Osteoblast (primary cell): ENCODE results near the gene FGFBP1. TPM values are rescaled to one million over a fixed set of nuclear protein-coding genes. Genes with fewer than 3 reads are reported as not detected.

ENCODE experiments used
- DNase-seq: peaks from one replicate; pipeline ENCODE4 v3.0.0; 2011; ENCODE audit warnings: low spot score, mixed read lengths; ENCODE audit not compliant: insufficient read length; ENCODE audit errors: missing footprints
- H2AFZ ChIP-seq: 2 replicates; pipeline ENCODE4 v1.6.0; 2011; ENCODE audit warnings: mild to moderate bottlenecking, low read length
- H3K27ac ChIP-seq: 2 replicates; pipeline ENCODE4 v1.5.1; 2011; ENCODE audit warnings: mild to moderate bottlenecking, low read depth, low read length, moderate library complexity
- H3K27me3 ChIP-seq: 2 replicates; pipeline ENCODE4 v1.6.0; 2012; ENCODE audit warnings: mild to moderate bottlenecking, control low read depth, inconsistent platforms, low read length, moderate library complexity; ENCODE audit not compliant: insufficient read depth
- H3K36me3 ChIP-seq: 2 replicates; pipeline ENCODE4 v1.5.1; 2011; ENCODE audit warnings: mild to moderate bottlenecking, low read length, control low read depth, moderate library complexity; ENCODE audit not compliant: insufficient read depth
- H3K4me1 ChIP-seq: 2 replicates; pipeline ENCODE4 v1.5.1; 2011; ENCODE audit warnings: mild to moderate bottlenecking, low read length, control low read depth, moderate library complexity; ENCODE audit not compliant: insufficient read depth
- H3K4me2 ChIP-seq: 2 replicates; pipeline ENCODE4 v1.6.0; 2011; ENCODE audit warnings: mild to moderate bottlenecking, low read length; ENCODE audit not compliant: insufficient read depth
- H3K4me3 ChIP-seq: fragments of 200-600 bp; sonication (generic); 3 replicates; pipeline ENCODE4 v1.5.1; 2012; ENCODE audit warnings: mild to moderate bottlenecking, low read length, inconsistent platforms; ENCODE audit not compliant: insufficient read depth
- H3K79me2 ChIP-seq: 2 replicates; pipeline ENCODE4 v1.6.0; 2012; ENCODE audit warnings: mild to moderate bottlenecking, low read length, control low read depth, inconsistent platforms; ENCODE audit not compliant: insufficient read depth
- H3K9me3 ChIP-seq: 2 replicates; pipeline ENCODE4 v1.5.1; 2011; ENCODE audit warnings: low read depth, low read length, control low read depth
- H4K20me1 ChIP-seq: 2 replicates; pipeline ENCODE4 v1.6.0; 2012; ENCODE audit warnings: mild to moderate bottlenecking, low read length, control low read depth; ENCODE audit not compliant: insufficient read depth
- CTCF ChIP-seq: IDR thresholded peaks from 2 replicates; pipeline ENCODE4 v1.5.1; 2011; ENCODE audit warnings: mild to moderate bottlenecking, low read depth, low read length, moderate library complexity; ENCODE audit errors: extremely low read depth
- total RNA-seq: library from RNA; depleted of rRNA; stranded (reverse); fragments of >200 nt; gene quantifications from 2 replicates; pipeline ENCODE4 v1.2.3, GENCODE V29; 2012

FGFBP1 gene
- total RNA-seq, 1 donor = not detected

GRCh38 chr4:15901998-15902397 lies 36.5 kb downstream of the FGFBP1 start:
- DNase-seq = no peak
- Histone ChIP-seq H2AFZ (no peak overlapping the region), H3K27ac (no peak overlapping the region), H3K4me3 (no peak overlapping the region), H3K36me3 (no peaks in the 10 kb centered on the region), H3K9me3 (no peaks in the 10 kb centered on the region), H3K27me3 (peaks cover 20% of the 10 kb centered on the region), H3K79me2 (no peaks in the 10 kb centered on the region), H3K4me1 (no peaks in the 10 kb centered on the region), H4K20me1 (no peaks in the 10 kb centered on the region), H3K4me2 (no peak overlapping the region)
- TF ChIP-seq CTCF = no peak

GRCh38 chr4:15901007-15901406 lies 37.5 kb downstream of the FGFBP1 start:
- Histone ChIP-seq H3K4me1 (no peaks in the 10 kb centered on the region), H3K79me2 (no peaks in the 10 kb centered on the region), H4K20me1 (no peaks in the 10 kb centered on the region), H3K9me3 (no peaks in the 10 kb centered on the region), H3K27me3 (peaks cover 23% of the 10 kb centered on the region), H3K4me2 (no peak overlapping the region), H3K36me3 (no peaks in the 10 kb centered on the region), H3K4me3 (no peak overlapping the region), H3K27ac (no peak overlapping the region), H2AFZ (no peak overlapping the region)
- no peak for DNase-seq
- no peak for TF ChIP-seq CTCF

- H3K27me3 ChIP-seq = peaks cover 26% of the 10 kb centered on the region
- H3K9me3 ChIP-seq = no peaks in the 10 kb centered on the region
- DNase-seq = no peak
- H3K36me3 ChIP-seq = no peaks in the 10 kb centered on the region
- no peak overlapping the region for H3K27ac ChIP-seq
- H2AFZ ChIP-seq = no peak overlapping the region
- H4K20me1 ChIP-seq = no peaks in the 10 kb centered on the region
- no peak overlapping the region for H3K4me2 ChIP-seq
- no peak for TF ChIP-seq CTCF
- no peaks in the 10 kb centered on the region for H3K79me2 ChIP-seq
- H3K4me1 ChIP-seq = peaks cover 5% of the 10 kb centered on the region
- no peak overlapping the region for H3K4me3 ChIP-seq
These were observed 39.0 kb downstream of the FGFBP1 start for GRCh38 chr4:15899511-15899910.

- no peaks in the 10 kb centered on the region for H4K20me1 ChIP-seq
- no peak overlapping the region for H2AFZ ChIP-seq
- H3K4me3 ChIP-seq = no peak overlapping the region
- no peaks in the 10 kb centered on the region for H3K79me2 ChIP-seq
- no peak for TF ChIP-seq CTCF
- no peak overlapping the region for H3K4me2 ChIP-seq
- no peaks in the 10 kb centered on the region for H3K9me3 ChIP-seq
- peaks cover 11% of the 10 kb centered on the region for H3K4me1 ChIP-seq
- no peaks in the 10 kb centered on the region for H3K36me3 ChIP-seq
- H3K27me3 ChIP-seq = peaks cover 26% of the 10 kb centered on the region
- H3K27ac ChIP-seq = no peak overlapping the region
- no peak for DNase-seq
These were observed 39.6 kb downstream of the FGFBP1 start for GRCh38 chr4:15898902-15899301.
